ENCODE data around the gene UMOD.

The UMOD gene

DNA sequence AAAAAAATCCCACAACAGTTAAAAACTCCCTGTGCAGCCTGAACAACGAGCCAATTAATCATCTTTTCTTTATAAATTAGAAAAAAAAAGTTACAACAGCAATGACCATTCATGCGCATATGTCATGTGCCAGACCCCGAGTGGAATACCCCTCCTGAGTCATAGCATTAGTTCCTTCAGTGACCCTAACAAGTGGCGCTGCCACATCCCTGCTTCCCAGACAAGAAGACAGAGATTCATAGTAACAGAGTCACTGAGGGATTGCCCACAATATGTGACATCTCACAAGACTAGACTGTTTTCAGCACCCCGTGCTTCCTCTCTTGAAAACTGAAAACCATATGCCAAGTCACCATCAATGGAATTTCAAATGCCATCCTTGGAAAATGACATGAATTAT is 7.9 kb downstream of the UMOD start:
- TF ChIP-seq EGR1 (IDR thresholded peaks at IDR 0.05) (no peak), YY1 (IDR thresholded peaks at IDR 0.05; ENCODE audit: low read depth) (no peak), FOXM1 (IDR thresholded peaks at IDR 0.05; ENCODE audit: borderline replicate concordance, low read depth) (no peak), CREB1 (IDR thresholded peaks at IDR 0.05; ENCODE audit: low read depth) (no peak), CEBPB (IDR thresholded peaks at IDR 0.05) (no peak), EP300 (IDR thresholded peaks at IDR 0.05; ENCODE audit: borderline replicate concordance) (no peak), TCF12 (IDR thresholded peaks at IDR 0.05; ENCODE audit: low read depth) (no peak), ZBTB7A (IDR thresholded peaks at IDR 0.05; ENCODE audit: low read depth) (no peak), RAD21 (IDR thresholded peaks at IDR 0.05; ENCODE audit: low read depth) (no peak)
- TF ChIP-seq, protein P1, sequence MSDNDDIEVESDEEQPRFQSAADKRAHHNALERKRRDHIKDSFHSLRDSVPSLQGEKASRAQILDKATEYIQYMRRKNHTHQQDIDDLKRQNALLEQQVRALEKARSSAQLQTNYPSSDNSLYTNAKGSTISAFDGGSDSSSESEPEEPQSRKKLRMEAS (IDR thresholded peaks at IDR 0.05) = no peak
- TF ChIP-seq, protein P2, sequence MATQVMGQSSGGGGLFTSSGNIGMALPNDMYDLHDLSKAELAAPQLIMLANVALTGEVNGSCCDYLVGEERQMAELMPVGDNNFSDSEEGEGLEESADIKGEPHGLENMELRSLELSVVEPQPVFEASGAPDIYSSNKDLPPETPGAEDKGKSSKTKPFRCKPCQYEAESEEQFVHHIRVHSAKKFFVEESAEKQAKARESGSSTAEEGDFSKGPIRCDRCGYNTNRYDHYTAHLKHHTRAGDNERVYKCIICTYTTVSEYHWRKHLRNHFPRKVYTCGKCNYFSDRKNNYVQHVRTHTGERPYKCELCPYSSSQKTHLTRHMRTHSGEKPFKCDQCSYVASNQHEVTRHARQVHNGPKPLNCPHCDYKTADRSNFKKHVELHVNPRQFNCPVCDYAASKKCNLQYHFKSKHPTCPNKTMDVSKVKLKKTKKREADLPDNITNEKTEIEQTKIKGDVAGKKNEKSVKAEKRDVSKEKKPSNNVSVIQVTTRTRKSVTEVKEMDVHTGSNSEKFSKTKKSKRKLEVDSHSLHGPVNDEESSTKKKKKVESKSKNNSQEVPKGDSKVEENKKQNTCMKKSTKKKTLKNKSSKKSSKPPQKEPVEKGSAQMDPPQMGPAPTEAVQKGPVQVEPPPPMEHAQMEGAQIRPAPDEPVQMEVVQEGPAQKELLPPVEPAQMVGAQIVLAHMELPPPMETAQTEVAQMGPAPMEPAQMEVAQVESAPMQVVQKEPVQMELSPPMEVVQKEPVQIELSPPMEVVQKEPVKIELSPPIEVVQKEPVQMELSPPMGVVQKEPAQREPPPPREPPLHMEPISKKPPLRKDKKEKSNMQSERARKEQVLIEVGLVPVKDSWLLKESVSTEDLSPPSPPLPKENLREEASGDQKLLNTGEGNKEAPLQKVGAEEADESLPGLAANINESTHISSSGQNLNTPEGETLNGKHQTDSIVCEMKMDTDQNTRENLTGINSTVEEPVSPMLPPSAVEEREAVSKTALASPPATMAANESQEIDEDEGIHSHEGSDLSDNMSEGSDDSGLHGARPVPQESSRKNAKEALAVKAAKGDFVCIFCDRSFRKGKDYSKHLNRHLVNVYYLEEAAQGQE (IDR thresholded peaks at IDR 0.05; ENCODE audit: low read depth) = no peak

DNA sequence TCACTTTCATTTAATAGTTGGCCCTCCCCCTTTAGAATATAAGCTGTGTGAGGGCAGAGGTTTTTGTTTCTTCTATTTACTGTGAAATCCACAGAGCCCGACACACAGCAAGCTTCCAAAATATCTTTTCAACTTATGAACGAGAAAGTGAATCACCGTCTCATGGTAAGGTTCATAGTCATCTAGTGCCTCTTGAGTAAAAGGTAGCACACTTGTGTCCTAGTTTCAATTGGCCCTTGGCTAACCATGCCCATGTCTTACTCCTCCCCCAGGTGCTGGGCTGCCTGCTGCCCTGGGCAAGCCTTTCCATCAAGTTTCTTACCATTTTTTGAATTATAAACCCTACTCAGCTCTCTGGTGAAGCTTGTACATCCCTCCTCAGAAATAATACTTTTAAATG is 12.8 kb downstream of the UMOD start:
- no peak for TF ChIP-seq TAF1 (IDR thresholded peaks at IDR 0.05; ENCODE audit: low read depth)
- no peak for TF ChIP-seq TEAD4 (IDR thresholded peaks at IDR 0.05)
- TF ChIP-seq, protein P2 (IDR thresholded peaks at IDR 0.05; ENCODE audit: low read depth) = no peak
- no peak for TF ChIP-seq FOXM1 (IDR thresholded peaks at IDR 0.05; ENCODE audit: borderline replicate concordance, low read depth)
- TF ChIP-seq YY1 (IDR thresholded peaks at IDR 0.05; ENCODE audit: low read depth) = no peak
- TF ChIP-seq EP300 (IDR thresholded peaks at IDR 0.05; ENCODE audit: borderline replicate concordance) = no peak
- no peak for TF ChIP-seq NFIC (IDR thresholded peaks at IDR 0.05)
- no peak for TF ChIP-seq RAD21 (IDR thresholded peaks at IDR 0.05; ENCODE audit: low read depth)
- no peak for TF ChIP-seq CREB1 (IDR thresholded peaks at IDR 0.05; ENCODE audit: low read depth)
- TF ChIP-seq, protein P3, sequence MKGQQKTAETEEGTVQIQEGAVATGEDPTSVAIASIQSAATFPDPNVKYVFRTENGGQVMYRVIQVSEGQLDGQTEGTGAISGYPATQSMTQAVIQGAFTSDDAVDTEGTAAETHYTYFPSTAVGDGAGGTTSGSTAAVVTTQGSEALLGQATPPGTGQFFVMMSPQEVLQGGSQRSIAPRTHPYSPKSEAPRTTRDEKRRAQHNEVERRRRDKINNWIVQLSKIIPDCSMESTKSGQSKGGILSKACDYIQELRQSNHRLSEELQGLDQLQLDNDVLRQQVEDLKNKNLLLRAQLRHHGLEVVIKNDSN (IDR thresholded peaks at IDR 0.05) = no peak
- TF ChIP-seq, protein P1 (IDR thresholded peaks at IDR 0.05) = no peak
- no peak for TF ChIP-seq CEBPB (IDR thresholded peaks at IDR 0.05)
- TF ChIP-seq TCF12 (IDR thresholded peaks at IDR 0.05; ENCODE audit: low read depth) = no peak
- no peak for TF ChIP-seq EGR1 (IDR thresholded peaks at IDR 0.05)
- no peak for TF ChIP-seq ZBTB7A (IDR thresholded peaks at IDR 0.05; ENCODE audit: low read depth)

DNA sequence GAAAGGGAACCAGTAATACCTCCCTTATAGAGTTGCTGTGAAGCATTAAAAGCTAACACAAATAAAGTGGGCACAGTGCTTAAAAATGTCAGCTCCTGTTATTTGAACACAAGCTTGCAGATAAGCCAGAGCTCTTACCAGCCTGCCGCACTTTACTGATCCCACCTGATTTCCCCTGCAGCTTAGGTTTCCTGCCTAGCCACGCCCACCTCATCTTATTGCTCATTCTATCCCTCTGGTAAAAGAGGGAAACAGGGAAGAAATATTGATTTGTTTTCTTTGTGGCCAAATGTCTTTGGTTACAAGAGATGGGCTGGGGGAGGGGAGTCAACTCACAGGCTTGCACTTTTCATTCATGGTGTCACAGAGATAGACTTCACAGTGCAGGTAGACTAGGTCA is 15.6 kb downstream of the UMOD start:
- TF ChIP-seq TAF1 (IDR thresholded peaks at IDR 0.05; ENCODE audit: low read depth) = no peak

DNA sequence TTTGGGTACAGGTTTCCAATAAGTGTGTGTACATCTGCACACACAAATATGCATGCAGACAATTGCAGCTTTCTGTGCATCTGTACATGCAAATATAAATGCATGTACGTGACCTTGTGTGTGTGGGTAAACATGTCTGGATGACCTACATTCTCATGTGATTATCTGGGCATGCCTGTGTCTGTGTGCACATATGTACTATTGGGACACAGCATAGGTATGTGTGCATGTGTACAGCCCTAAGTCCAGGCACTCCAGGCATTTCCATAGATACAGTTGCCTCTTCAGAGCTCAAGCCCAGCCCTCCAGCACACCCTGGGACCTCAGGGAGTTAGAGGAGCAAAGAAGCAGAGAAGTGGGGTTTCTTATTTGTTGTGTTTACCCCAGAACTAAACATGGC is 18.1 kb downstream of the UMOD start:
- TF ChIP-seq RAD21 (IDR thresholded peaks at IDR 0.05; ENCODE audit: low read depth) (no peak), CREB1 (IDR thresholded peaks at IDR 0.05; ENCODE audit: low read depth) (no peak), YY1 (IDR thresholded peaks at IDR 0.05; ENCODE audit: low read depth) (no peak), FOXM1 (IDR thresholded peaks at IDR 0.05; ENCODE audit: borderline replicate concordance, low read depth) (no peak), EP300 (IDR thresholded peaks at IDR 0.05; ENCODE audit: borderline replicate concordance) (no peak), TEAD4 (IDR thresholded peaks at IDR 0.05) (no peak)
- TF ChIP-seq, protein P2 (IDR thresholded peaks at IDR 0.05; ENCODE audit: low read depth) = no peak

DNA sequence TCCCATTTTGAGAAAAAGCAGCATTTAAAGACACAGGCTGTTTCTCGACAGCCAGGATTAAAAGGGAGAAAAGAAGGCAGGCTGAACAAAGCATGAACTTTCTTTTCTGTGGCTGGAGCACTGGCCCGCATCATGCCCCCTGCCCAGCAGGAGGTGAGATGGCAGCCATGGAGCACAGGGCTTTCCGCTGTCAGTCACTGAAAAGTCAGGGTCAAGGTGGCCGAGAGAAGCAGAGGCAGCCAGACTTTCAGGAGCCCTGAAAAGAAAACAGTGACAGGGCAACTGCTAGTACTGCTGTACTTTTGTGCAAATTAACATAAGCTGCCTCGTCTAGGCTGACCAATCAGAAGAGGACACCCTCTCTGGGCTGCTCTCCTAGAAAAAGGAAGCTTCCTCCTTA is 19.4 kb downstream of the UMOD start:
- no peak for TF ChIP-seq EP300 (IDR thresholded peaks at IDR 0.05; ENCODE audit: borderline replicate concordance)
- TF ChIP-seq FOXM1 (IDR thresholded peaks at IDR 0.05; ENCODE audit: borderline replicate concordance, low read depth) = no peak
- no peak for TF ChIP-seq CREB1 (IDR thresholded peaks at IDR 0.05; ENCODE audit: low read depth)
- no peak for TF ChIP-seq TCF12 (IDR thresholded peaks at IDR 0.05; ENCODE audit: low read depth)
- TF ChIP-seq YY1 (IDR thresholded peaks at IDR 0.05; ENCODE audit: low read depth) = no peak
- TF ChIP-seq TEAD4 (IDR thresholded peaks at IDR 0.05) = no peak
- TF ChIP-seq, protein P3 (IDR thresholded peaks at IDR 0.05) = no peak
- TF ChIP-seq, protein P2 (IDR thresholded peaks at IDR 0.05; ENCODE audit: low read depth) = no peak
- TF ChIP-seq RAD21 (IDR thresholded peaks at IDR 0.05; ENCODE audit: low read depth) = no peak
- TF ChIP-seq CEBPB (IDR thresholded peaks at IDR 0.05) = no peak
- TF ChIP-seq NFIC (IDR thresholded peaks at IDR 0.05) = no peak
- no peak for TF ChIP-seq ZBTB7A (IDR thresholded peaks at IDR 0.05; ENCODE audit: low read depth)
- no peak for TF ChIP-seq TAF1 (IDR thresholded peaks at IDR 0.05; ENCODE audit: low read depth)
- TF ChIP-seq, protein P1 (IDR thresholded peaks at IDR 0.05) = no peak
- no peak for TF ChIP-seq EGR1 (IDR thresholded peaks at IDR 0.05)

All from Ishikawa (cell line).